ENCODE measurements around the gene LTA4H. TPM values are rescaled to one million over a fixed set of nuclear protein-coding genes. Genes with fewer than 3 reads are reported as not detected.

The LTA4H gene
- total and polyA plus RNA-seq, 2 of the 4 experiments (the other 2 are of a cell fraction) = 41.0 to 43.3 TPM

DNA sequence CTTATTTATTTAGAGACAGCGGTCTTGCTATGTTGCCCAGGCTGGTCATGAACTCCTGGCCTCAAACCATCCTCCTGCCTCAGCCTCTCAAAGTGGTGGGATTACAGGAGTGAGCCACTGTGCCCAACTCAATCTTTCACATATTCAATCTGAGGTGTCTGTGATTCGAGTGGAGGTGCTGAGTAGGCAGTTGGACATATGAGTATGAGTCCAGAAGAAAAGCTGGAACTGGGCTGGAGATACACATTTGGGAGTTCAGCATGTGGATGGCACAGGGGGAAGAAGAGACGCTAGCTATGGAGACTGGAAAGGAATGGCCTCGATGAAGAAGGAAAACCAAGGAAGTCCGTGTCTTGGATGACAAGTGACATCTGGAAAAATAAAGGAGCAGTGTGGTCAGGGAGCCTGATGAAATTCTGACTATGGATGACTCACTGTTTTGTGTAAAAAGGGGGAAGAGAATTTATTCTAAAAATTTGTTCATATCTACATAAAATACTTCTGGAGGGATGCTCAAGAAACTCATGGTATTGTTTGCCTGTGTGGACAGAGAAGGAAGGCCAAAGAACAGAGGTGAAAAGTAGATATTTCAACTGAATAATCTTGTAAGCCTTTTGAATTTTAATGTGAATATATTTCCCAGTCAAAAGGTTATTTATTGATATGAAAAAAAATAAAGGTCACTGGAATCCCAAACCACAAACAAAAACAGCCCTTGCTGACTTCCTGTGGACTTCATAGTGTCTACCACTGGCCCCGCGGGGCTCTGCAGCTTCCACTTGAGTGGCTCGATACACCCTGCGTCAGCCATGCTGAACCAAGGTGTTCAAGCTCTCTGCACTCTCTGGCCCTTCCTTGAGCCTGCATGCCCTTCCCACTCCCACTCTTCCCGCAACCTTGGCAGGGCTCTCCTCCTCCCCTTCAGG is 8.9 kb upstream of the LTA4H start:
- Histone ChIP-seq H2BK120ac (ENCODE audit: low read depth, low read length) (peak overlapping the region; percentile 89), H2BK5ac (ENCODE audit: low read depth, low read length, poor library complexity, severe bottlenecking) (peak overlapping the region; percentile 48), H2BK20ac (ENCODE audit: low read depth, low read length) (peak overlapping the region; percentile 92), H3K79me1 (ENCODE audit: low read depth in 1 of 2, low read length in 2 of 2) (no peaks in the 10 kb centered on the region; a peak in 1 of 4 replicates), H3K9me3 (ENCODE audit: control insufficient read depth, insufficient read depth, low read length) (no peaks in the 10 kb centered on the region), H3K9me1 (ENCODE audit: insufficient read depth, low read length) (peaks cover 14% of the 10 kb centered on the region), H4K8ac (ENCODE audit: low read depth in 2 of 2, low read length in 2 of 2) (peak overlapping the region; percentile 52 to 71), H2AK5ac (ENCODE audit: low read depth, low read length) (peak overlapping the region; percentile 65), H3K4me3 (ENCODE audit: insufficient read depth, low read depth, low read length) (no peak overlapping the region), H2AFZ (replicated peaks; ENCODE audit: low read length, poor library complexity) (peak overlapping the region; percentile 81), H3K4me2 (ENCODE audit: low read depth, low read length) (peak overlapping the region; percentile 2; the same call in 1 of the 2 replicates), H3K4me1 (ENCODE audit: control insufficient read depth, insufficient read depth, low read length) (peaks cover 7% of the 10 kb centered on the region), H4K5ac (ENCODE audit: low read depth, low read length) (peak overlapping the region; percentile 4; the same call in 1 of the 2 replicates), H3K56ac (ENCODE audit: extremely low read depth, insufficient read depth, low read length) (peak overlapping the region; percentile 26; the same call in 1 of the 2 replicates), H3K23ac (ENCODE audit: low read depth, low read length) (peak overlapping the region; percentile 71), H4K20me1 (ENCODE audit: insufficient read depth, low read length) (no peaks in the 10 kb centered on the region), H3K18ac (ENCODE audit: low read depth, low read length) (peak overlapping the region; percentile 52; the same call in 1 of the 2 replicates), H3K36me3 (ENCODE audit: control insufficient read depth, insufficient read depth, low read length) (no peaks in the 10 kb centered on the region), H2BK15ac (ENCODE audit: low read depth, low read length) (peak overlapping the region; percentile 95; the same call in 2 of the 3 replicates), H3K27me3 (ENCODE audit: control insufficient read depth, insufficient read depth, low read length) (no peaks in the 10 kb centered on the region), H4K91ac (ENCODE audit: insufficient read depth, low read depth, low read length) (peak overlapping the region; percentile 85), H3K4ac (ENCODE audit: low read depth, low read length) (peak overlapping the region; percentile 82), H3K14ac (replicated peaks; ENCODE audit: low read depth, low read length) (peak overlapping the region; percentile 86), H2AK9ac (replicated peaks; ENCODE audit: low read depth, low read length, poor library complexity) (peak overlapping the region; percentile 31), H3K27ac (ENCODE audit: insufficient read depth, low read length) (peak overlapping the region; percentile 51), H3K9ac (ENCODE audit: low read depth, low read length) (no peak overlapping the region)
- ChIA-PET CTCF (interaction anchor here (0.6 kb wide), 1 partner anchor 555 kb away, joined by 3 read pairs; no protein-coding TSS in a partner anchor), POLR2A (ENCODE audit: unreplicated experiment) (no interaction called here)
- in situ Hi-C loops (cut with MboI; ENCODE audit: low sequenced_read_pairs) (no loop called here), intact Hi-C loops (cut with micrococcal nuclease) (no loop called here), dilution Hi-C loops (cut with HindIII; ENCODE audit: low sequenced_read_pairs, unreplicated experiment) (no loop called here)
- BruUV-seq (replicated peaks) = no TSS peak
- peak; percentile 84 for DNase-seq
- ATAC-seq (ENCODE audit: low read depth) = peak; percentile 69
- 45% methylated on average over 6 of the region's 10 CpGs; no CpG with 5 or more reads in 1 of the 2 experiments for WGBS, 2 experiments (ENCODE audit: extremely low coverage in 2 of 2, insufficient read length in 1 of 2)
- TF ChIP-seq RFX5 (IDR thresholded peaks at IDR 0.05; ENCODE audit: low read depth, low read length) (no peak), CHD1 (IDR thresholded peaks at IDR 0.05; ENCODE audit: low read depth, low read length) (no peak), MXI1 (IDR thresholded peaks at IDR 0.05; ENCODE audit: borderline replicate concordance, low read depth, low read length) (no peak), NFE2L2 (IDR thresholded peaks at IDR 0.05; ENCODE audit: low read depth, low read length) (no peak), MAFK (IDR thresholded peaks at IDR 0.05; ENCODE audit: low read depth, low read length) (no peak), MAZ (IDR thresholded peaks at IDR 0.05; ENCODE audit: borderline replicate concordance, low read depth, low read length) (no peak), CEBPB (IDR thresholded peaks at IDR 0.05; ENCODE audit: low read depth, low read length) (peak; percentile 77), FOS (IDR thresholded peaks at IDR 0.05; ENCODE audit: low read depth, low read length) (peak; percentile 82; the same call in 1 of the 2 replicates)
- TF ChIP-seq, protein P1, sequence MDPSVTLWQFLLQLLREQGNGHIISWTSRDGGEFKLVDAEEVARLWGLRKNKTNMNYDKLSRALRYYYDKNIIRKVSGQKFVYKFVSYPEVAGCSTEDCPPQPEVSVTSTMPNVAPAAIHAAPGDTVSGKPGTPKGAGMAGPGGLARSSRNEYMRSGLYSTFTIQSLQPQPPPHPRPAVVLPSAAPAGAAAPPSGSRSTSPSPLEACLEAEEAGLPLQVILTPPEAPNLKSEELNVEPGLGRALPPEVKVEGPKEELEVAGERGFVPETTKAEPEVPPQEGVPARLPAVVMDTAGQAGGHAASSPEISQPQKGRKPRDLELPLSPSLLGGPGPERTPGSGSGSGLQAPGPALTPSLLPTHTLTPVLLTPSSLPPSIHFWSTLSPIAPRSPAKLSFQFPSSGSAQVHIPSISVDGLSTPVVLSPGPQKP (IDR thresholded peaks at IDR 0.05; ENCODE audit: borderline replicate concordance, low read depth, low read length) = no peak

All from IMR-90 (cell line).